ENCODE measurements around the gene LUZP1.

- no peak for TF ChIP-seq CTCF (IDR thresholded peaks at IDR 0.05)
- no peak for TF ChIP-seq POLR2A (IDR thresholded peaks at IDR 0.05)
Measured at GRCh38 chr1:23050201-23050600, 118.5 kb downstream of the LUZP1 start.
